GM13976 (cell line): ENCODE measurements around the gene LST1.
A peak's percentile ranks its signal among the peaks of the same experiment; 100 is the strongest.

ENCODE experiments used
- DNase-seq: peaks from one replicate; pipeline ENCODE4 v3.0.0; 2012; ENCODE audit warnings: low spot score
- in situ Hi-C: fragments of 300-500 bp; cut with MboI; formaldehyde crosslinking; loops from one replicate; pipeline ENCODE4 v1.12.0; 2022; ENCODE audit warnings: low sequenced_read_pairs, mixed read lengths, inconsistent platforms; ENCODE audit not compliant: unreplicated experiment
- TF ChIP-seq, protein P1 (sequence below): IDR thresholded peaks from 2 replicates; pipeline ENCODE4 v1.5.1; 2012; ENCODE audit warnings: borderline replicate concordance, mild to moderate bottlenecking; ENCODE audit not compliant: insufficient read depth; ENCODE audit errors: extremely low read depth, missing control alignments, control extremely low read depth

Gene LST1

DNA sequence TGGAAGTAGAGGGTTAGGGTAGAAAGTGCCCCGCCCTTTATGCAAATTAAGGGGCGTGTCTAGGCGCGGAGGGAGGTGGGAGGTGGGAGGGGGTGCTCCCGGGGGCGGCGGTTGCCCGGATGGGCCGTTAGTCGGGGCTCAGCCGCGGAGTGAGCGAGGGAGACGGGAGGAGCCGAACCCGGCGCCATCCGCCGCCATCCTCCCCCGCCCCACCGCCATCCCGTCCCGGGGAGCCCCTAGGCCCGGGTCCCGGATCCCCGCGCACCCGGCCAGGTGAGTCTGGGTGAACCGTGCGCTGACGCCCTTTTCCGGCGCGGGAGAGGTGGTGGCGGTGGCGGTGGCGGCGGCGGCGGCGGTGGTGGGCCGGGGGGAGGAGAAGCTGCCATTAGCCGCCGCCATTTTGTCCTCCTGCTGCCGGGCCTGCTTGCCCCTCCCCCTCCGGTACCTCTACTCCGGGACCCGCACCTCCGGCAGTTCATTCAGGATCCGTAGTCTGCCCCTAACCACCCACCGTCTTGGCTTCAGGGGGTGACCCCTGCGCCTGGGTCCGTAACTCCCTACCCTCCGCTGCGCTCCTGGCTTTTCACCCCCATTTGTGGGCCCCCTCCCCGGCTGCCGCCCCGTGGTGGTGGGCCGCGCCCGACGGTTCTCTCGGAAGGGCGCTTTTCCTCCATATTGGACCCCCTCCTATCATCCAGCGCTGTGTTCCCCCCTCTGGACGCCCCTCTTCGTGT lies 34.7 kb downstream of the LST1 start, which contains the start of gene PRRC2A:
PRRC2A (plus strand) TSS at position 130 of the 734 bp plus-strand sequence. CDS start 2,075 bp downstream, outside the sequence.
- peak; percentile 98 for DNase-seq
- in situ Hi-C loops: no loop called here
- TF ChIP-seq, protein P1, sequence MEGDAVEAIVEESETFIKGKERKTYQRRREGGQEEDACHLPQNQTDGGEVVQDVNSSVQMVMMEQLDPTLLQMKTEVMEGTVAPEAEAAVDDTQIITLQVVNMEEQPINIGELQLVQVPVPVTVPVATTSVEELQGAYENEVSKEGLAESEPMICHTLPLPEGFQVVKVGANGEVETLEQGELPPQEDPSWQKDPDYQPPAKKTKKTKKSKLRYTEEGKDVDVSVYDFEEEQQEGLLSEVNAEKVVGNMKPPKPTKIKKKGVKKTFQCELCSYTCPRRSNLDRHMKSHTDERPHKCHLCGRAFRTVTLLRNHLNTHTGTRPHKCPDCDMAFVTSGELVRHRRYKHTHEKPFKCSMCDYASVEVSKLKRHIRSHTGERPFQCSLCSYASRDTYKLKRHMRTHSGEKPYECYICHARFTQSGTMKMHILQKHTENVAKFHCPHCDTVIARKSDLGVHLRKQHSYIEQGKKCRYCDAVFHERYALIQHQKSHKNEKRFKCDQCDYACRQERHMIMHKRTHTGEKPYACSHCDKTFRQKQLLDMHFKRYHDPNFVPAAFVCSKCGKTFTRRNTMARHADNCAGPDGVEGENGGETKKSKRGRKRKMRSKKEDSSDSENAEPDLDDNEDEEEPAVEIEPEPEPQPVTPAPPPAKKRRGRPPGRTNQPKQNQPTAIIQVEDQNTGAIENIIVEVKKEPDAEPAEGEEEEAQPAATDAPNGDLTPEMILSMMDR: no peak

DNA sequence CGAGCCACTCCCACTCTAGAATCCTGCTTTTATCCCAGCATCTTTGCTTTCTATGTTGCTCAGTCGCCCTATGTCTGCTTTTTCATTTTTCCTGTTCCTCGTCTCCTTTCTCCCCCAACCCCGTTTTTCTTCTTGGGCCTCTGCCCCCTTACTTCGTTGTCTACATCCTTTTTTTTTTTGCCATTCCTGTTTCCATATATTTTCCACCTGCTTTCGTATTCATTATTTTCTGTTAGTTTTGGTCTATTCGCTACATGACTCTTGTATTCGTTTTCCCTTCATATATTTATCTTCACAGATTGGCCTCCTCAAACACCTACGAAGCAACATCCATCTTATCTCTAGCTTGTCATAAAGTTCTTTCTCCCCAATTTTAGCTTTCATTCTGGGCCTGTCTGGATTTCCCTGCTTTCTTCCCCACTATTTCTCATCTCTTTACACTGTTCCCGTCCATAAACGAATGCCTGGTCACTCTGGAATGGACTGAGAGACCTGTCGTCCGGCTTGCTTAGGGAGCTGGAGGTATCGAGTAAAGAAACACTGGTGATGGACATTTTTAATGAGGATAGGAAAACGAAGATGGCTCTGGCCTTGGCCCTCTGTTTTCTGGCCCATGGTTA lies 35.4 kb downstream of the LST1 start:
- DNase-seq: no peak
- TF ChIP-seq, protein P1: no peak
- in situ Hi-C loops: no loop called here

DNA sequence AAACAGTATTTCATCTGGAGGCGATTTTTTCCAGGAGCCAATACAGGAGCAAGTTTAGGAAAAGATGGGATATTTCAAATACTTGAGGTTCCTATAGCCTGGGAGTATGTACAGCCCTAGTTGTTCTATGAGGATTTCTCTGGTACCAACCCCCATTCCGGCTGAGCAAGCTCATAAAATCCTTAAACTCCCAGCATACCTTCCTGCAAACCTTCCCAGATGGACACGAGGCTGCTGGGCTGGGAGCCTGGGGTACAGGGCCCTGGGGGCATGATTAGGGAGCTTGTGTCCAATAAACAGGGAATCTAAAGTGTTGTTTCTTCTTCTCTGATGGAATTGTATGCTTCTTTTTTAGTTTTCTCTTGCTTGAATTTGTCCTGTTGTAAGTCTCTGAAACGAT lies 35.9 kb downstream of the LST1 start:
- in situ Hi-C loops: no loop called here
- DNase-seq: no peak
- TF ChIP-seq, protein P1: no peak

DNA sequence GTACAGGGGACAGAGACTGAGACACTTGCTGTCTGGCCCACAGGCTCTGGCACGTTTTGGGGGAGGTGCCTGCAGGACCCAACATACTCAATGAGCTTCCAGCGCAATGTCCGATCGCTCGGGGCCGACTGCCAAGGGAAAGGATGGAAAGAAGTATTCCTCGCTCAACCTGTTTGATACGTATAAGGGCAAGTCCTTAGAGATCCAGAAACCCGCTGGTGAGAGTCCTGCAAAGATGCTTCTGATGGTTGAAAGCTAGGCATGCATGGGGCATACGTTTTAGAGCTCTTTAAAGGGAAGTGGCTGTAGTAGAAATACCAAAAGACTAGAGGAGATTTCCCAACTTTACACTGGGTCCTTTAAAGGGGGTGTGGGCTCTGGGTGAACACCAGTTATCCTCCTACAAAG lies 36.6 kb downstream of the LST1 start:
- TF ChIP-seq, protein P1: no peak
- DNase-seq: no peak
- in situ Hi-C loops: no loop called here

DNA sequence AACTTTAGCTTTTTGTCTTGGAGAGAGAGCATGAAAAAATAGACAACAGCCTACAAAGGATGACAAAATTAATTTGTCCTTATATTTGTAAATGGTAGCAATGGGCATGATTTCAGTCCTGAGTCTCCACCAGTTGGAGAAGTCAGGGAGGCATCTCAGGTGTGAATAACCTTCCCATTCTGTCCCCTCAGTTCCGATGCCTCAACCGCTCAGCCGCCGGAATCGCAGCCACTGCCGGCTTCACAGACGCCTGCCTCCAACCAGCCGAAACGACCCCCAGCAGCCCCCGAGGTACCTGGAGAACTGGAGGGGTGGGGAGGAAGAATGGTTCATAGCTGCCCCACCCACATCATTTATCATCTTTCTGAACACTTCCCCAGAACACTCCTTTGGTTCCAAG lies 38.0 kb downstream of the LST1 start:
- no peak for DNase-seq
- in situ Hi-C loops: no loop called here
- TF ChIP-seq, protein P1: no peak

DNA sequence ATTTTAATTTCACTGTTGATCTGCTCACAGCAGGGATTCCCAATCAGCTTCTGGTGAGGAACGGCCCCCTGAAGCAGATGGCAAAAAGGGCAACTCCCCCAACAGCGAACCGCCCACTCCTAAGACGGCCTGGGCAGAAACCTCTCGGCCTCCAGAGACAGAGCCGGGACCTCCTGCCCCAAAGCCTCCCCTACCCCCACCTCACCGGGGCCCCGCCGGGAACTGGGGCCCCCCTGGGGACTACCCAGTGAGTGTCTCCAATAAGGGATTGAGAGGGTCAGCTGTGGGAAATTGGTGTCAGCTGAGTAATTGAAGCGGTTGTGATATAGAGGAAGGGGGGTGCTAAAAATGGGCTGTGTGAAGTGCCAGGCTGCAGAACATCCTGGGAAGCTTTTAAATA lies 40.9 kb downstream of the LST1 start:
- TF ChIP-seq, protein P1: no peak
- no peak for DNase-seq
- in situ Hi-C loops: no loop called here
